Activated CD4-positive, alpha-beta memory T cell treated with anti-CD3 and anti-CD28 coated beads, Interleukin-2, amount 10 ng/mL, durations not matched to agents 7 days and 5 days (primary cell): ENCODE results near the gene TRIM39. TPM values are rescaled to one million over a fixed set of nuclear protein-coding genes. Genes with fewer than 3 reads are reported as not detected.

ENCODE experiments used
- CTCF ChIA-PET: fragments of 350-600 bp; sonication (Branson Sonifier 250); formaldehyde crosslinking; loops from one replicate; lab custom pipeline; 2021; ENCODE audit warnings: antibody characterized with exemption, inconsistent platforms; lab: Charles Lee
- POLR2A ChIA-PET: fragments of 350-600 bp; sonication (Branson Sonifier 250); formaldehyde crosslinking; loops from one replicate; lab custom pipeline; 2021; ENCODE audit warnings: antibody characterized with exemption; lab: Charles Lee
- DNase-seq: peaks from one replicate; pipeline ENCODE4 v3.0.0-alpha.2; 2020
- H3K27ac Mint-ChIP-seq: one replicate; pipeline ENCODE4 v1.8.0; 2021; ENCODE audit warnings: mild to moderate bottlenecking, mixed read lengths
- H3K27me3 Mint-ChIP-seq: one replicate; pipeline ENCODE4 v1.8.0; 2021; ENCODE audit warnings: mixed read lengths
- H3K36me3 Mint-ChIP-seq: one replicate; pipeline ENCODE4 v1.8.0; 2021; ENCODE audit warnings: low read depth, mixed read lengths
- H3K4me1 Mint-ChIP-seq: one replicate; pipeline ENCODE4 v1.8.0; 2021; ENCODE audit warnings: mixed read lengths
- H3K4me3 Mint-ChIP-seq: one replicate; pipeline ENCODE4 v1.8.0; 2021; ENCODE audit warnings: mild to moderate bottlenecking, mixed read lengths
- H3K9me3 Mint-ChIP-seq: one replicate; pipeline ENCODE4 v1.8.0; 2021; ENCODE audit warnings: mixed read lengths
- total RNA-seq, 2 experiments: library from RNA; stranded (reverse); gene quantifications; one replicate each; pipeline ENCODE4 v1.2.3, GENCODE V29; 2021

TRIM39 gene
- total RNA-seq, 2 experiments from 2014 or later: 15.1 to 15.6 TPM

DNA sequence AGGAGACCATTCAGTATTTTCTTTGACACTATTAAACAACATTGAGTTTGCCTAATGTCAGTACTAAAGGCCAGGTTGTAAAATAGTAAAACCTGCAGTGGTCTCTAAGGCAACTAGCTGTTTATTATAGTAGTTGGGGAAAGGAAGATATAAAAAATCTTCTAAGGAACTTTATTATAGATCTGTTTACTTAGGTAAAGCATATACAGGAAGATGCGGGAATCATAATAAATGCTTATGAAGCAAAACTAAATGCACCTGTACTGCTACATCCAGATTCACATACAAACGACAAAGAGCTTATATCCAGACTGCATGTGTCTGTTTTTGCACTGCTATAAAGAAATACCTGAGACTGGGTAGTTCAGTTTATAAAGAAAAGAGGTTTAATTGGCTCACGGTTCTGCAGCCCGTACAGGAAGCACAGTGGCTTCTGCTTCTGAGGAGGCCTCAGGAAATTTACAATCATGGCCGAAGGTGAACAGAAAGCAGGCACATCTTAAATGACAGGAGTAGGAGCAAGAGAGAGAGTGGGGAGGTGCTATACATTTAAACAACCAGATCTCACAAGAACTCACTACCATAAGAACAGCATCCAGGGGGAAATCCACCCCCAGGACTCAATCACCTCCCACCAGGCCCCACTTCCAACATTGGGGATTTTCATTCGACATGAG lies 8.7 kb upstream of the TRIM39 start:
- ChIA-PET CTCF (interaction anchor here (1.3 kb wide), 1 partner anchor 99 kb away, joined by 4 read pairs; no protein-coding TSS in a partner anchor), POLR2A (interaction anchor here (1.2 kb wide), 1 partner anchor 8 kb away, joined by 7 read pairs; no protein-coding TSS in a partner anchor)
- H3K4me1 Mint-ChIP-seq: peaks cover 47% of the 10 kb centered on the region
- H3K9me3 Mint-ChIP-seq: no peaks in the 10 kb centered on the region
- DNase-seq: no peak
- H3K36me3 Mint-ChIP-seq: peaks cover 75% of the 10 kb centered on the region
- no peak overlapping the region for H3K4me3 Mint-ChIP-seq
- no peaks in the 10 kb centered on the region for H3K27me3 Mint-ChIP-seq
- peak overlapping the region; percentile 34 for H3K27ac Mint-ChIP-seq

DNA sequence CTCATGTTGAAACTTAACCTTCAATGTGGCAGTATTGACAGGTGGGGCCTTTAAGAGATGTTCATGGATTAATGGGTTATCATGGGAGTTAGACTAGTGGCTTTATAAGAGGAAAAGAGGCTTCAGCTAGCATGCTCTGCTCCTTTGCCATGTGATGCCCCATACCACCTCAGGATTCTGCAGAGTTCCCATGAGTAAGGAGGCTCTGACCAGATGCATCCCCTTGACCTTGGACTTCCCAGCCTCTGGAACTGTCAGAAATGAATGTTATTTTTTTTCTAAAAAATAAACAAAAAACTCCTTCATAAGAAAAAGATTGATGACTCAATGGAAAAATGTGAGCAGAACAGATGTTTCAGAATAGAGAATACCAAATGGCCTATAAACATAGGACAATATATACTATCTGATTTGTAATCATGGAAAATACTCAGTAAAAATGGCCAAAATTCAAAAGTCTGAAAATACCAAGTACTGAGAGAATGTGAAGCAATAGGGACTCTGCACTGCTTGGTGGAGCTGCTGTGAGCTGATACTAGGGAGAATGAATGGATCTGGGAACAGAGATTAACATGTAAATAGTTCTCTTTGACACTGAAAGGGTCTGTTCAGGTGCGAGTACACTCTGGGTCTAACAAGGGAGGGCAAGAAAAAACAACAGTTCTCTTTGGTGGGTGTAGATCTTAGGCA lies 7.4 kb upstream of the TRIM39 start:
- Mint-ChIP-seq H3K9me3 (no peaks in the 10 kb centered on the region), H3K27ac (no peak overlapping the region), H3K36me3 (peaks cover 70% of the 10 kb centered on the region), H3K27me3 (no peaks in the 10 kb centered on the region), H3K4me1 (peaks cover 58% of the 10 kb centered on the region), H3K4me3 (no peak overlapping the region)
- no peak for DNase-seq
- ChIA-PET CTCF (no interaction called here), POLR2A (interaction anchor here (0.6 kb wide), 1 partner anchor 255 kb away, joined by 3 read pairs; no protein-coding TSS in a partner anchor)

DNA sequence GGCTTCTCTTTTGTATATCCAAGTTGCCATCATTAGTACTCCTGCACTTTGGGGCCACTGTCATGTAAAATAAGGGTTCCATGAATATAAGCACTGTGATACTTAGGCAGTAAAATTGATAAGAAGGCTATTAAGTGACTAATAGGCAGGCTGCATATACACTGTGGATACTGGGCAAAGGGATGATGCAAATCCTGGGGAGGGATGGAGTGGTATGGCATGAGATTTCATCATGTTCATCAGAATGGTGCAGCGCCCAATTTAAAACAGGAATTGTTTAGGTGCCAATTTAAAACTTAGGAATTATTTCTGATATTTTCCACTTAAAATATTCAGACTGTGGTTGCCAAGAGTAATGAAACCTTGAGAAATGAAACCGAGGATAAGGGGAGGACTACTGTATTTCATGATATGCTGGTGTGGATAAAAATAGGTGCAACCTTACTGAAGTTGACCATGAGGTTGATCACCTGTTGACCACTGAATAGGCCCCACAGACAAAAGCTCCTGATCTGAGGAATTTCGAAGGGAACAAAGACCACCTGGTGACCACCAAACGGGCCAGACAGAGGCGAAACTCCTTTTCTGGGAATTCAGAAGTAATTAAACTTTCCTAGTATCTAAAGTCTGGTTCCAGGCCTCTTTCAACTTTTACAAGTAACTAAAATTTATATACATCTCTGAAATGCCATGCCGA lies 4.9 kb upstream of the TRIM39 start:
- no peak overlapping the region for H3K4me3 Mint-ChIP-seq
- CTCF ChIA-PET: no interaction called here

DNA sequence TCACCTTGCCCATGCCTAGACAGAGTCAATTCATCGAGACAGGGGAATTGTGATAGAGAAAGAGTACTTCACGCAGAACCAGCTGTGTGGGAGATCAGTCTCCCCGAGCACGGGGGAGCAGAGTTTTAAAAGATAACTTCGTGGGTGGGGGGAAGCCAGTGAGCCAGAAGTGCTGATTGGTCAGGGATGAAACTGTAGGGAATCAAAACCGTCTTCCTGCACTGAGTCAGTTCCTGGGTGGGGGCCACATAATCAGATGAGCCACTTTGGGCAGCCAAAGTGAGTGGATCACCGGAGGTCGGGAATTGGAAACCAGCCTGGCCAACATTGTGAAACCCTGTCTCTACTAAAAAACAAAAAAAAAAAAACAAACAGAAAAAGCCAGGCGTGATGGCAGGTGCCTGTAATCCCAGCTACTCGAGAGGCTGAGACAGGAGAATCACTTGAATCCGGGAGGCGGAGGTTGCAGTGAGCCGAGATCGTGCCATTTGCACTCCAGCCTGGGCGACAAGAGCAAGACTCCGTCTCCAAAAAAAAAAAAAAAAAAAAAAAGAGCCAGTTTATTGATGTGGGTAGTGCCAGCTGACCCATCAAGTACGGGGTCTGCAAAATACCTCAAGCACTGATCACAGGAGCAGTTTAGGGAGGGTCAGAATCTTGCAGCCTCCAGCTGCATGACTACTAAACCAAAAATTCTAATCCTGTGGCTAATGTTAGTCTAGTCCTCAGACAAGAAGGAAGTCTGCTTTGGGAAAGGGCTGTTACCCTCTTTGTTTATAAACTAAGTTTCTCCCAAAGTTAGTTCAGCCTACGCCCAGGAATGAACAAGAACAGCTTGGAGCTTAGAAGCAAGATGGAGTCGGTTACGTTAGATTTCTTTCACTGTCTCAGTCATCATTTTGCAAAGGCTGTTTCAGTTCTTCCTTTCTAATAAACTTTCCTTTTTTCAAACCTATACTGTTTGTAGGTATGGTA lies 3.9 kb upstream of the TRIM39 start:
- POLR2A ChIA-PET: interaction anchor here (1.6 kb wide), 1 partner anchor 63 kb away, joined by 4 read pairs; no protein-coding TSS in a partner anchor
- H3K27me3 Mint-ChIP-seq: no peaks in the 10 kb centered on the region

More for the DNA sequence above, 4.9 kb upstream of the TRIM39 start:
- Mint-ChIP-seq H3K9me3 (no peaks in the 10 kb centered on the region), H3K4me1 (peaks cover 74% of the 10 kb centered on the region), H3K27ac (no peak overlapping the region), H3K27me3 (no peaks in the 10 kb centered on the region), H3K36me3 (peaks cover 57% of the 10 kb centered on the region)
- no peak for DNase-seq
- POLR2A ChIA-PET: no interaction called here

DNA sequence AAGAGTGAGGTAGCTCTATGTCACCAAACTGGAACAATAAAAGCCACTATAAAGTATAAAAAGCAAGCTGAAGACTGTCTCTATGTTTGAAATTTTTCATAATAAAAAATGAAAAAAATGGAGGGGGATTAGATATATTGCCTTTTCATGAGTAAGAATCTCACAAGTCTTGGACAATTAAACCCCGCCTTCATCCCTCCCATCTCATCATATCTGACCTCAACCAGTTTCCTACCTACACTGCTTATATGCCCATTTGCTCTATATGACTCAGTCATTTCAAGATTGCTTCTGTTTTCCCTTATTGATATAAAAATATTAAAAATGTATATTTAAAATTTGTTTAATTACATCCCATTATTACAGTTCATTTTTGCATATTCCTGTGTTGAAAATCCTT lies 2.9 kb upstream of the TRIM39 start:
- Mint-ChIP-seq H3K27me3 (no peaks in the 10 kb centered on the region), H3K9me3 (no peaks in the 10 kb centered on the region), H3K27ac (no peak overlapping the region), H3K4me1 (peaks cover 75% of the 10 kb centered on the region), H3K4me3 (no peak overlapping the region), H3K36me3 (peaks cover 46% of the 10 kb centered on the region)
- POLR2A ChIA-PET: interaction anchor here (0.6 to 1.6 kb wide), 3 partner anchors 21 to 262 kb away, joined by 3 to 4 read pairs (median 3); partner anchors contain the start of gene RPP21
- CTCF ChIA-PET: interaction anchor here (1.2 kb wide), 1 partner anchor 105 kb away, joined by 3 read pairs; no protein-coding TSS in a partner anchor
- DNase-seq: no peak

More for the DNA sequence above, 3.9 kb upstream of the TRIM39 start:
- Mint-ChIP-seq H3K4me1 (peaks cover 79% of the 10 kb centered on the region), H3K27ac (peak overlapping the region; percentile 56), H3K4me3 (peak overlapping the region; percentile 48), H3K36me3 (peaks cover 51% of the 10 kb centered on the region), H3K9me3 (no peaks in the 10 kb centered on the region)
- CTCF ChIA-PET: interaction anchor here (0.7 kb wide), 2 partner anchors 191 to 221 kb away, joined by 4 to 5 read pairs; no protein-coding TSS in a partner anchor
- no peak for DNase-seq

DNA sequence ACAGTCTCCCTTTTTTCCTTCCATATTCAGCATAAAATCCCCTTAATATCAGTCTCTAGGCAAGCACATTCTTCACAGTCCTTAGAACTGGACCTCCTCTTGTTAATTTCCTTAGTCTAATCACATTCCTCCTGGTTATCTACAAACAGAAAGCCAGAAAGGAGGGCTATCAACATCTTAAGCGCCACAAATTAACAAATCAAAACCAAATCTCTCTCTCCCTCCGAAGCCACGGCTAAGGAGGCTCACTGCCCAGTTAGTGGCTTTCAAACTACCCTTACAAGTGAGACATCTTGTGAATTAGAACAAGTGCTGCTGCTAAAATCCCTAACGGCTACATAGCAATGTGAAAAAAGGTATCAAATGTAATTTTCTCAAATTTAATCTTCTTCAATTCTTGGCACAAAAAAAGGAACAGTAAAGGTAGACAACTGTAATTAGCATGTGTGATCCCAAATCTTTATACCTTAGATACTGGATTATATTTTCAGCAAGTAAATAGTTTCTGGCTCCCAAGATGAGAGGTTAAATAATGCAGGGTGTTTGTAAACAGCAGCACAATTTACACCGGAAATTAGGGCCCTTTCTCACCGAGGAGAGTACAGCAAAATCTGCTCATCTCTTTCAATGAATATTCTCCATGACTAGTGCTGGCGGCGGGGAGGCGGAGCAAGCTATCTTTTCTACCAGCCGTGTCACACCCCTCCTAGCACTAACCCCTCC lies 1.4 kb upstream of the TRIM39 start:
- H3K27me3 Mint-ChIP-seq: no peaks in the 10 kb centered on the region
- peaks cover 67% of the 10 kb centered on the region for H3K4me1 Mint-ChIP-seq
- peak; percentile 88 for DNase-seq
- H3K36me3 Mint-ChIP-seq: peaks cover 44% of the 10 kb centered on the region
- peak overlapping the region; percentile 92 for H3K4me3 Mint-ChIP-seq
- ChIA-PET CTCF (interaction anchor here (0.9 to 1.7 kb wide), 7 partner anchors 33 to 219 kb away, joined by 3 to 8 read pairs (median 4); no protein-coding TSS in a partner anchor), POLR2A (interaction anchor here (0.6 to 4.0 kb wide), 25 partner anchors 8 to 1402 kb away, joined by 3 to 49 read pairs (median 5); partner anchors contain the start of genes MRPS18B, POLR1H, PPP1R10 and PPP1R11)
- H3K27ac Mint-ChIP-seq: peak overlapping the region; percentile 99
- no peaks in the 10 kb centered on the region for H3K9me3 Mint-ChIP-seq

DNA sequence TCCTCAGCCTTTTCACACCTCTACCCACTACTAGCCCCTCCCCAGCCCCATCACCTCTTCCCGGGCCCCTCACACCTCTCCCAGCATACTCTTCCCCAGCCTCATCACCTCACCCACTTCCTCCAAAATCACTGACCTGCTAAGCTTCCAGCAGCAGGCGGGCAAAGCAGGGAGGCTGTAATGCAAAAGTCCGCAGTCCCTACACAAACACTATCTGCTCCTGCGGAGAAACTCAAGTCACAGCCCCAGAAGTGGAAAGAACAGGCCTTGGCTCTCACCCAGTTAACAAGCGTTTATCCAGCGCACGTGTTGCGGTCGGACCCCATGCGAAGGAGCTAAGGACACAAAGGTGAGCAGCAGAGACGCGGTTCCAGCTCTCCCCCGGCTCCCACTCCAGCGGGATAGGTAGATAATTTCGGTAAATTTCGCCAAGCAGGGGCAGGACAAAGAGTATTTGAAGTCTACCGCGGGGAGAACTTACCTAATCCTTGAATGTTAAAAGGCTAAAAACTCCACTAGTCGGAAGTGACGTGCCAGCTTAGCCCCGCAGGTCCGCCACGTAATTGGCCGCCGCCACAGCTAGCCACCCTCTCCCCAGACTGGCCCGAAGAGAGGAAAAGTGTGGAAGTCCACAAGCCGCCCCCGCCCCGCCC lies 728 bp upstream of the TRIM39 start:
- ChIA-PET POLR2A (interaction anchor here (0.6 to 4.0 kb wide), 30 partner anchors 9 to 1403 kb away, joined by 3 to 49 read pairs (median 4); partner anchors contain the start of genes MDC1, MRPS18B, POLR1H and PPP1R10), CTCF (interaction anchor here (0.9 to 1.7 kb wide), 8 partner anchors 33 to 219 kb away, joined by 3 to 8 read pairs (median 4); no protein-coding TSS in a partner anchor)
- H3K4me3 Mint-ChIP-seq: peak overlapping the region; percentile 92
- peak; percentile 82 for DNase-seq
- no peaks in the 10 kb centered on the region for H3K9me3 Mint-ChIP-seq
- H3K4me1 Mint-ChIP-seq: peaks cover 62% of the 10 kb centered on the region
- H3K36me3 Mint-ChIP-seq: peaks cover 41% of the 10 kb centered on the region
- H3K27me3 Mint-ChIP-seq: no peaks in the 10 kb centered on the region
- peak overlapping the region; percentile 99 for H3K27ac Mint-ChIP-seq

DNA sequence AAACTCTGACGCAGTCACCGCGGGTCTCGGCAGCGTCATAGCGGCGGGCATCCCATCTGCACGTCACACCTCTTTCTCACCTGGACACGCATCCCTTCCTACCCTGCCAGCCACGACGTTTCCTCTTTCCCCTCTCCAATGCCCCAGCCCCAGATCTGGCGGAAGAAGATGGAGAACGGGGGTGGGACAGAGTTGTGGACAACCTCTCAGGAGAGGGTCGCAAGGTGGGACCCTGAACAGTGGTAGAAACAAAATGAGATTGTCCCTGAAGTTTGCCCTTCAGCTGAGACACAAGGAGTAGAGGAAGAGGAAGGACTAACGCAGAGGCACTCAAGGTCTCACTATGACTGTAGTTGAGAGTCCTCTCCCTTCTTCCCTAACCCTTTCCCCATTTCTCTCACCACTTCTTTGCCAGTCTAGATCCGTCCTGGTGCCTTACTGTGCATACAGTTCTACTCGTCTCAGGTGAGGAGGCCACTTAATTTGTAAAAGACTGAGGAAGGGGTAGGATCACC lies 562 bp downstream of the TRIM39 start:
- DNase-seq: no peak
- Mint-ChIP-seq H3K9me3 (no peaks in the 10 kb centered on the region), H3K27me3 (no peaks in the 10 kb centered on the region), H3K36me3 (peaks cover 43% of the 10 kb centered on the region), H3K27ac (peak overlapping the region; percentile 86), H3K4me1 (peaks cover 52% of the 10 kb centered on the region), H3K4me3 (peak overlapping the region; percentile 92)
- ChIA-PET POLR2A (interaction anchor here (0.7 to 4.0 kb wide), 11 partner anchors 12 to 393 kb away, joined by 3 to 49 read pairs (median 5); partner anchors contain the start of genes POLR1H, TRIM26 and TUBB), CTCF (interaction anchor here (1.1 kb wide), 1 partner anchor 111 kb away, joined by 3 read pairs; no protein-coding TSS in a partner anchor)

DNA sequence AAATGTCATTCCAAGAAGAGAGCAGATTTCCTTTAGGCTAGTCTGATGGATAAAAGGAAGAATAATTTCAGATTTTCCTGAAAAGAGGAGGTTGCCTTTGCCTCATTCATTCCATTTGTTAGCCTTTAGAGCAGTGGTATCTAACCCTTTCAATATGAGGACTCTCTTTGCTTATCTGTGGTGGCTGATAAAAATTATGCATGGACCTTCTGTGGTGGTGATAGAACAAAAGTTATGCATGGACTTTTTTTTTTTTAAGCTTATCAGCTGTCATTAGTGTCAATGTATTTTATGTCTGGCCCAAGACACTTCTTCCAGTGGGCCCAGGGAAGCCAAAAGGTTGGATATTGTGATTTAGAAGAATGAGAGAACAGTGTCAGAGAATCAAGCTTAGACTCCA lies 1.7 kb downstream of the TRIM39 start:
- peaks cover 40% of the 10 kb centered on the region for H3K36me3 Mint-ChIP-seq
- no peak for DNase-seq
- H3K4me3 Mint-ChIP-seq: peak overlapping the region; percentile 92
- CTCF ChIA-PET: interaction anchor here (1.3 kb wide), 1 partner anchor 113 kb away, joined by 3 read pairs; no protein-coding TSS in a partner anchor
- H3K4me1 Mint-ChIP-seq: peaks cover 40% of the 10 kb centered on the region
- H3K27ac Mint-ChIP-seq: no peak overlapping the region
- no peaks in the 10 kb centered on the region for H3K9me3 Mint-ChIP-seq
- H3K27me3 Mint-ChIP-seq: no peaks in the 10 kb centered on the region
- POLR2A ChIA-PET: interaction anchor here (4.0 kb wide), 1 partner anchor 11 kb away, joined by 25 read pairs; no protein-coding TSS in a partner anchor

DNA sequence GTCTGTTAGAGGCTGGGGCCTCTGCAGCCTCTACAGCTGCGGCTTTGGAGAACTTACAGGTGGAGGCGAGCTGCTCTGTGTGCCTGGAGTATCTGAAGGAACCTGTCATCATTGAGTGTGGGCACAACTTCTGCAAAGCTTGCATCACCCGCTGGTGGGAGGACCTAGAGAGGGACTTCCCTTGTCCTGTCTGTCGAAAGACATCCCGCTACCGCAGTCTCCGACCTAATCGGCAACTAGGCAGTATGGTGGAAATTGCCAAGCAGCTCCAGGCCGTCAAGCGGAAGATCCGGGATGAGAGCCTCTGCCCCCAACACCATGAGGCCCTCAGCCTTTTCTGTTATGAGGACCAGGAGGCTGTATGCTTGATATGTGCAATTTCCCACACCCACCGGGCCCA lies 2.6 kb downstream of the TRIM39 start:
- ChIA-PET CTCF (no interaction called here), POLR2A (interaction anchor here (0.6 to 4.0 kb wide), 2 partner anchors 10 to 117 kb away, joined by 3 to 25 read pairs; partner anchors contain the start of gene TRIM26)
- Mint-ChIP-seq H3K27ac (no peak overlapping the region), H3K36me3 (peaks cover 34% of the 10 kb centered on the region), H3K9me3 (no peaks in the 10 kb centered on the region), H3K27me3 (no peaks in the 10 kb centered on the region), H3K4me3 (no peak overlapping the region), H3K4me1 (peaks cover 31% of the 10 kb centered on the region)
- no peak for DNase-seq
